Muscle layer of duodenum (tissue), 2 donors: Measurements from ENCODE around the gene CFD.
A peak's percentile ranks its signal among the peaks of the same experiment; 100 is the strongest.
"Not testable (repeated sequence)": the region's sequence is repeated elsewhere in the genome, so short reads cannot be mapped to it uniquely, and the experiment has no call there.

Experiments used
- H3K27ac ChIP-seq: one replicate; pipeline ENCODE4 v1.7.0; 2013; ENCODE audit warnings: mild to moderate bottlenecking, low read length
- H3K27me3 ChIP-seq: one replicate; pipeline ENCODE4 v1.7.0; 2013; ENCODE audit warnings: low read depth, mild to moderate bottlenecking, control low read depth, low read length
- H3K36me3 ChIP-seq, 2 donors: one replicate each; pipeline ENCODE4 v1.7.0; 2013; ENCODE audit warnings: low read length in 2 of 2, control low read depth in 1 of 2, mild to moderate bottlenecking in 1 of 2; ENCODE audit not compliant: insufficient read depth in 2 of 2, control insufficient read depth in 1 of 2
- H3K4me1 ChIP-seq, 2 donors: one replicate each; pipeline ENCODE4 v1.7.0; 2013; ENCODE audit warnings: low read length in 2 of 2, mild to moderate bottlenecking in 2 of 2, control low read depth in 1 of 2, moderate library complexity in 1 of 2; ENCODE audit not compliant: insufficient read depth in 2 of 2, control insufficient read depth in 1 of 2
- H3K4me3 ChIP-seq, 2 donors: one replicate each; pipeline ENCODE4 v1.7.0; 2013; ENCODE audit warnings: low read length in 2 of 2, low read depth in 1 of 2, mild to moderate bottlenecking in 1 of 2
- H3K9me3 ChIP-seq, 2 donors: one replicate each; pipeline ENCODE4 v1.7.0; 2013; ENCODE audit warnings: low read length in 2 of 2, control low read depth in 1 of 2, mild to moderate bottlenecking in 1 of 2; ENCODE audit not compliant: control insufficient read depth in 1 of 2
- donor health status: healthy.

Gene CFD

DNA sequence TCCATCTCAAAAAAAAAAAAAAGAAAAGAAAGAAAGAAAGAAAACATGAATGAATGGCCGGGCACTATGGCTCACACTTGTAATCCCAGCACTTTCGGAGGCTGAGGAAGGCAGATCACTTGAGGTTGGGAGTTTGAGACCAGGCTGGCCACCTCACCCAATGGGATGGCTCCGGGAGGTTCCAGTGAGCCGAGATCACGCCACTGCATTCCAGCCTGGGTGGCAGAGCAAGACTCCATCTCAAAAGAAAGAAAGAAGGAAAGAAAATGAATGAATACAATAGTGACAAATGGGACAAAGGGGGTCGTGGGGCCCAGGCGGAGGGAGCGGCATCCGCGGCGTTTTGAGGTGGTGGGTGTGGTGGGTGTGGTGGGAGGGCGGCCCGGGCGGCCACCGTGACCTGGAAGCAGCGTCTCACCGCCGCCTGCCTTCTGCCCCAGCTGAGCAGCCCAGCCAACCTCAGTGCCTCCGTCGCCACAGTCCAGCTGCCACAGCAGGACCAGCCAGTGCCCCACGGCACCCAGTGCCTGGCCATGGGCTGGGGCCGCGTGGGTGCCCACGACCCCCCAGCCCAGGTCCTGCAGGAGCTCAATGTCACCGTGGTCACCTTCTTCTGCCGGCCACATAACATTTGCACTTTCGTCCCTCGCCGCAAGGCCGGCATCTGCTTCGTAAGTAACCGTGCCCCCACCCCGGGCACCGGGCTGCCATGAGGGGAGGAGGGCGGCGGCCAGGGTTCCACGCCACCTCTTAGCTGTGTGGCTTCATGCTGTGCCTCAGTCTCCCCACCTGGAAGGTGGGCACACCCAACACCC, 13.6 kb upstream of the CFD start:
- Histone ChIP-seq H3K27ac (no peak overlapping the region), H3K9me3 (no peaks in the 10 kb centered on the region), H3K4me1 (peaks cover 0 to 19% of the 10 kb centered on the region in 2 donors), H3K36me3 (no peaks in the 10 kb centered on the region), H3K4me3 (no peak overlapping the region), H3K27me3 (no peaks in the 10 kb centered on the region)

DNA sequence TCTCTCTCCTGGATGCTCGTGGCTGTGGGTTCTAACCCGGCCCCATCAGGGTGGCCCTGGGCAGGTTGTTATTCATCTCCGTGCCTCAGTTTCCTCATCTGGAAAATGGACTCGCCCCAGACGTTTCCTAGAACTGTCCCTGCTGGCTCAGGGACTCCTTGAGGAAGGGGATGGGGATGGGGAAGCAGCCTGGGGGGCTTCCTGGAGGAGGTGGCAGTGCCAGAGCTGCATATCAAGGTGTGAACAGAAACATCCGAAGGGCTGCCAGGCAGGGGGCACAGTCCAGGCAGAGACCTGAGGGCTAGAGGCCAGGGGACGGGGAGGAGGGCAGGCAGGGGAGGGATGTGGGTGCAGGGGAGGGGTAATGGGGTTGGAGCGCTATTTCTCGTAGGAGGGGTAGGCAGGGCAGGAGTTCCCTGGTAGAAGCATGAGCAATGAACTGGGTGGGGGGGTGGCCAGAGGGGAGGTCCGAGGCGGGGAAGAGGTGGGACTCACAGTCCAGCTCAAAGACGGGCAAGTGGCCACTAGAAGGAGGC, 11.0 kb upstream of the CFD start:
- Histone ChIP-seq H3K36me3 (no peaks in the 10 kb centered on the region), H3K4me3 (no peak overlapping the region), H3K9me3 (no peaks in the 10 kb centered on the region), H3K27ac (no peak overlapping the region), H3K4me1 (peaks cover 0 to 22% of the 10 kb centered on the region in 2 donors), H3K27me3 (no peaks in the 10 kb centered on the region)

- H3K36me3 ChIP-seq, H3K9me3 ChIP-seq, H3K4me3 ChIP-seq, H3K27me3 ChIP-seq, H3K27ac ChIP-seq: not testable (repeated sequence)
- peaks cover 0 to 17% of the 10 kb centered on the region in 2 donors for H3K4me1 ChIP-seq
Measured at GRCh38 chr19:849195-849594, 10.3 kb upstream of the CFD start.

- no peaks in the 10 kb centered on the region for H3K27me3 ChIP-seq
- H3K9me3 ChIP-seq, result no peaks in the 10 kb centered on the region
- peak overlapping the region in 1 of 2 donors; percentile 25 for H3K4me3 ChIP-seq
- H3K27ac ChIP-seq, result no peak overlapping the region
- H3K36me3 ChIP-seq, result no peaks in the 10 kb centered on the region
- H3K4me1 ChIP-seq, result peaks cover 0 to 17% of the 10 kb centered on the region in 2 donors
Measured at GRCh38 chr19:850221-850978, 9.1 kb upstream of the CFD start.

DNA sequence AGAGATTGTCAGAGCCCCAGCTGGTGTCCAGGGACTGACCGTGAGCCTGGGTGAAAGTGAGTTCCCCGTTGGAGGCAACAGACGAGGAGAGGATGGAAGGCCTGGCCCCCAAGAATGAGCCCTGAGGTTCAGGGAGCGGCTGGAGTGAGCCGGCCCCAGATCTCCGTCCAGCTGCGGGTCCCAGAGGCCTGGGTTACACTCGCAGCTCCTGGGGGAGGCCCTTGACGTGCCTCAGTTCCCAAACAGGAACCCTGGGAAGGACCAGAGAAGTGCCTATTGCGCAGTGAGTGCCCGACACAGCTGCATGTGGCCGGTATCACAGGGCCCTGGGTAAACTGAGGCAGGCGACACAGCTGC, 8.5 kb upstream of the CFD start:
- peak overlapping the region in 1 of 2 donors; percentile 25 for H3K4me3 ChIP-seq
- H3K27ac ChIP-seq, result no peak overlapping the region
- no peaks in the 10 kb centered on the region for H3K27me3 ChIP-seq
- H3K9me3 ChIP-seq, result no peaks in the 10 kb centered on the region
- H3K36me3 ChIP-seq, result no peaks in the 10 kb centered on the region
- peaks cover 0 to 17% of the 10 kb centered on the region in 2 donors for H3K4me1 ChIP-seq

DNA sequence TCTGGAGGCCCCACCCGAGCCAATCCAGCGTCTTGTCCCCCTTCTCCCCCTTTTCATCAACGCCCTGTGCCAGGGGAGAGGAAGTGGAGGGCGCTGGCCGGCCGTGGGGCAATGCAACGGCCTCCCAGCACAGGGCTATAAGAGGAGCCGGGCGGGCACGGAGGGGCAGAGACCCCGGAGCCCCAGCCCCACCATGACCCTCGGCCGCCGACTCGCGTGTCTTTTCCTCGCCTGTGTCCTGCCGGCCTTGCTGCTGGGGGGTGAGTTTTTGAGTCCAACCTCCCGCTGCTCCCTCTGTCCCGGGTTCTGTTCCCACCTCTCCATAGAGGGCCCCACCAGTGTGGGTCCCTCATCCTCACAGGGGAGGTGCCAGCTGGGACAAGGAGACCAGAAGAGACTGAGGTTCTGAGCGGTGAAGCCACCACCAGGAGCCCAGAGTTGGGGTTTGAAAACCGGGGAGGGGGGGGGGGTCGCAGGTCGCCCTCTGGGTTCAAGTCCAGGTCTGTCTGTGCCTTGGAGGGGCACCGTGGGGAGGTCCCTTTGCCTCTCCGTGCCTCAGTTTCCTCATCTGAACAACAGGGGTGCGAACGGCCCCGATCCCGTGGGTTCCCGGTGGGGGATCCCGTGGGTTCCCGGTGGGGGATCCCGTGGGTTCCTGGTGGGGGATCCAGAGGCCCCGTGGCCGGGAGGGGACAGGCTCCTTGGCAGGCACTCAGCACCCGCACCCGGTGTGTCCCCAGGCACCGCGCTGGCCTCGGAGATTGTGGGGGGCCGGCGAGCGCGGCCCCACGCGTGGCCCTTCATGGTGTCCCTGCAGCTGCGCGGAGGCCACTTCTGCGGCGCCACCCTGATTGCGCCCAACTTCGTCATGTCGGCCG, 7.1 kb upstream of the CFD start, which contains the start of gene ELANE:
Gene ELANE (plus strand): TSS at position 168 of the 878 bp plus-strand sequence. CDS start 26 bp downstream, at position 194.
- H3K36me3 ChIP-seq, result no peaks in the 10 kb centered on the region
- H3K4me1 ChIP-seq, result peaks cover 0 to 17% of the 10 kb centered on the region in 2 donors
- peak within 1 kb of the TSS in 1 of 2 donors; percentile 25 for H3K4me3 ChIP-seq
- no peak within 1 kb of the TSS for H3K27ac ChIP-seq
- no peaks in the 10 kb centered on the region for H3K9me3 ChIP-seq
- no peaks in the 10 kb centered on the region for H3K27me3 ChIP-seq

DNA sequence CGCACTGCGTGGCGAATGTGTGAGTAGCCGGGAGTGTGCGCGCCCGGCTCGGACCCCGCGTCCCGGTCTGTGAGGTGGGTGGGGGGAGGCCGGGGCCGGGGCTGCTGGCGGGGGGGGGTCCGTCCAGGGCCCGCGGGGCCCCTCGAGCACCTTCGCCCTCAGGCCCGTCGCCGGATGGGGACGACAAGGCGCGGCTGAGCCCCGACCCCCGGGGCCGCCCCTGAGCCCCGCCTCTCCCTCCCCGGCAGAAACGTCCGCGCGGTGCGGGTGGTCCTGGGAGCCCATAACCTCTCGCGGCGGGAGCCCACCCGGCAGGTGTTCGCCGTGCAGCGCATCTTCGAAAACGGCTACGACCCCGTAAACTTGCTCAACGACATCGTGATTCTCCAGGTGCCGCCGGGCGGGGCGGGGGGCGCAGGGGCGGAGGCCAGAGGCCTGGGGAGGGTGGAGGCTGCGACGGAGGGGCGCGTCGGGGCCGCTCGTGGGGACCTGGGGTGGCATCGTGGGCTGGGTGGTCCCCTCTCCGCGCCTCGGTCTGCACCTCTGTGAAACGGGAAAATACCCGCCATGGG, 6.4 kb upstream of the CFD start:
- Histone ChIP-seq H3K27me3 (no peaks in the 10 kb centered on the region), H3K4me3 (no peak overlapping the region)

DNA sequence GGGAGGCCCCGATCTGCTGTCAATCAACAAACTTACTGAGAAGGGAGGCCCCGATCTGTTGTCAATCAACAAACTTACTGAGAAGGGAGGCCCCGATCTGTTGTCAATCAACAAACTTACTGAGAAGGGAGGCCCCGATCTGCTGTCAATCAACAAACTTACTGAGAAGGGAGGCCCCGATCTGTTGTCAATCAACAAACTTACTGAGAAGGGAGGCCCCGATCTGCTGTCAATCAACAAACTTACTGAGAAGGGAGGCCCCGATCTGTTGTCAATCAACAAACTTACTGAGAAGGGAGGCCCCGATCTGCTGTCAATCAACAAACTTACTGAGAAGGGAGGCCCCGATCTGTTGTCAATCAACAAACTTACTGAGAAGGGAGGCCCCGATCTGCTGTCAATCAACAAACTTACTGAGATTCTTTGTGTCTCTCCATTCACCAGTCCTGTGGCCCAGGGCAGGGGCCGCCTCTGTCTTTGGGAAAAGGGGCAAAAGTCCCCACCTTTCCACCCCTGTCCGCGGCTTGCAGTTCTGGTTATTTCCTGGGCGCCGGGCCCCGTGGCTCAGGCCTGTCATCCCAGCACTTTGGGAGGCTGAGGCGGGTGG, 5.7 kb upstream of the CFD start:
- H3K4me3 ChIP-seq, H3K27ac ChIP-seq, H3K27me3 ChIP-seq, H3K36me3 ChIP-seq, H3K9me3 ChIP-seq: not testable (repeated sequence)
- peaks cover 0 to 12% of the 10 kb centered on the region in 2 donors for H3K4me1 ChIP-seq

More for the DNA sequence above, 6.4 kb upstream of the CFD start:
- Histone ChIP-seq H3K36me3 (no peaks in the 10 kb centered on the region), H3K4me1 (peaks cover 0 to 12% of the 10 kb centered on the region in 2 donors), H3K9me3 (no peaks in the 10 kb centered on the region), H3K27ac (no peak overlapping the region)

GRCh38 chr19:854549-854948, 4.9 kb upstream of the CFD start:
- peaks cover 0 to 14% of the 10 kb centered on the region in 2 donors for H3K4me1 ChIP-seq
- H3K4me3 ChIP-seq, result no peak overlapping the region
- H3K27me3 ChIP-seq, result no peaks in the 10 kb centered on the region

DNA sequence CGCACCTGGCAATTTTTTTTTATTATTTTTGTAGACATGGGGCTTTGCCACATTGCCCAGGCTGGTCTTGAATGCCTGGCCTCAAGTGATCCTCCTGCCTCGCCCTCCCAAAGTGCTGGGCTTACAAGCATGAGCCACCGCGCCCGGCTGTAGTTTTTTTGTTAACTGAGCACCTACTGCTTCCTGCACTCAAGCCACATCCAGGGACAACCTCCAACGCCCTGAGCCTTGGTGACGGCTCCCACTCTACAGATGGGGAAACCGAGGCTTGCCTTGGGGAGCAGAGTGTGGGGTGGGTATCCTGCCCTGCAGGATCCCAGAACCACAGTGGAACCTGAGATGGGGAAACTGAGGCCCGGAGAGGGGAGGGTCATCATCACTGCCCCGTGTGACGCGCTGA, 4.3 kb upstream of the CFD start:
- Histone ChIP-seq H3K9me3 (no peaks in the 10 kb centered on the region), H3K4me1 (peaks cover 0 to 16% of the 10 kb centered on the region in 2 donors), H3K27me3 (no peaks in the 10 kb centered on the region), H3K36me3 (no peaks in the 10 kb centered on the region), H3K27ac (no peak overlapping the region), H3K4me3 (no peak overlapping the region)

More at GRCh38 chr19:854549-854948, 4.9 kb upstream of the CFD start:
- no peak overlapping the region for H3K27ac ChIP-seq
- H3K36me3 ChIP-seq, result no peaks in the 10 kb centered on the region
- H3K9me3 ChIP-seq, result no peaks in the 10 kb centered on the region
